ENCODE measurements around the gene PALD1. TPM values are rescaled to one million over a fixed set of nuclear protein-coding genes. Genes with fewer than 3 reads are reported as not detected.
A peak's percentile ranks its signal among the peaks of the same experiment; 100 is the strongest.

The PALD1 gene
- total RNA-seq, 2 experiments from 2014 or later = 6.6 to 6.8 TPM

DNA sequence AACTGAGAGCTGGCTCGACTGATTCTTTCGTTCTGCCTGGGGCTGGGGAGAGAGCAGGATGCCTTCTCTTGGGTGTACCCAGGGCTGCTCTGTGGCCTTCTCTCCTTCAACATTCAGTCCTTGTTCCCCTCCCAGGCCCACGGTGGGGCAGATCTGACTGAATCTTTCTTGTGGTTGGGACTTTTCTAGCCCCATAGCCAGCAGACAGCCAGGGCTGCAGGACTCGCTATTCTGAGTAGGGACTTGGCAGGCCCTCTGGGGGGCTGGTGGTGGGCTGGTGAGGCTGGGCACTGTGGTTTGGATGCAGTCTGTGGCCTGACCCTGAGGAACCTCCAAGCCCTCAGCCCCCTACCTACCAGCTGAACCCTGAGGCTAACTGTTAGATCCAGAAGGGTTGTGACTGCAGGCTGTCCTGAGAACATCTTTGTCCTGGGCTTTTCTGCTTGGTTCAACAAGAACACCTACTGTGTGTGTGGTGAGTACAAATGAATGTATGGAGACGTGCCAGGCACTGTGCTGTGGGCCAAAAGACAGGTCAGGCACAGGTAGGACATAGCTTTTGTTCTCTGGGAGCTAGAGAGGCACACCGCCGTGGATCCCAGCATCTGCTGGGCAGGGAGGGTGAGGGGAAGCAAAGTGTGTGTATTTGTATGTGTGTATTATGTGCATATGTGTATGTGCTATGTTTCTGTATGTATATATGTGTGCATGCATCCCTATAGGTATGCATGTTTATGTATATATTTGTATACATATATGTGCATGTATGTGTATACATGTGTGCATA lies 2.1 kb upstream of the PALD1 start:
- Mint-ChIP-seq H3K36me3 (ENCODE audit: low read depth) (no peaks in the 10 kb centered on the region), H3K9me3 (no peaks in the 10 kb centered on the region), H3K4me3 (no peak overlapping the region), H3K27me3 (peaks cover 18% of the 10 kb centered on the region), H3K27ac (no peak overlapping the region), H3K4me1 (ENCODE audit: low read depth) (peaks cover 45% of the 10 kb centered on the region)
- DNase-seq (peak; percentile 32), ATAC-seq (no peak)
- ChIA-PET CTCF (interaction anchor here (1.1 to 4.1 kb wide), 3 partner anchors 15 to 51 kb away, joined by 3 to 30 read pairs (median 3); no protein-coding TSS in a partner anchor), POLR2A (interaction anchor here (0.7 kb wide), 1 partner anchor 329 kb away, joined by 3 read pairs; the partner anchor contains the start of gene TYSND1)
- TF ChIP-seq, protein P1, sequence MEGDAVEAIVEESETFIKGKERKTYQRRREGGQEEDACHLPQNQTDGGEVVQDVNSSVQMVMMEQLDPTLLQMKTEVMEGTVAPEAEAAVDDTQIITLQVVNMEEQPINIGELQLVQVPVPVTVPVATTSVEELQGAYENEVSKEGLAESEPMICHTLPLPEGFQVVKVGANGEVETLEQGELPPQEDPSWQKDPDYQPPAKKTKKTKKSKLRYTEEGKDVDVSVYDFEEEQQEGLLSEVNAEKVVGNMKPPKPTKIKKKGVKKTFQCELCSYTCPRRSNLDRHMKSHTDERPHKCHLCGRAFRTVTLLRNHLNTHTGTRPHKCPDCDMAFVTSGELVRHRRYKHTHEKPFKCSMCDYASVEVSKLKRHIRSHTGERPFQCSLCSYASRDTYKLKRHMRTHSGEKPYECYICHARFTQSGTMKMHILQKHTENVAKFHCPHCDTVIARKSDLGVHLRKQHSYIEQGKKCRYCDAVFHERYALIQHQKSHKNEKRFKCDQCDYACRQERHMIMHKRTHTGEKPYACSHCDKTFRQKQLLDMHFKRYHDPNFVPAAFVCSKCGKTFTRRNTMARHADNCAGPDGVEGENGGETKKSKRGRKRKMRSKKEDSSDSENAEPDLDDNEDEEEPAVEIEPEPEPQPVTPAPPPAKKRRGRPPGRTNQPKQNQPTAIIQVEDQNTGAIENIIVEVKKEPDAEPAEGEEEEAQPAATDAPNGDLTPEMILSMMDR (IDR thresholded peaks at IDR 0.05) = no peak
- intact Hi-C loops (cut with micrococcal nuclease) = no loop called here

DNA sequence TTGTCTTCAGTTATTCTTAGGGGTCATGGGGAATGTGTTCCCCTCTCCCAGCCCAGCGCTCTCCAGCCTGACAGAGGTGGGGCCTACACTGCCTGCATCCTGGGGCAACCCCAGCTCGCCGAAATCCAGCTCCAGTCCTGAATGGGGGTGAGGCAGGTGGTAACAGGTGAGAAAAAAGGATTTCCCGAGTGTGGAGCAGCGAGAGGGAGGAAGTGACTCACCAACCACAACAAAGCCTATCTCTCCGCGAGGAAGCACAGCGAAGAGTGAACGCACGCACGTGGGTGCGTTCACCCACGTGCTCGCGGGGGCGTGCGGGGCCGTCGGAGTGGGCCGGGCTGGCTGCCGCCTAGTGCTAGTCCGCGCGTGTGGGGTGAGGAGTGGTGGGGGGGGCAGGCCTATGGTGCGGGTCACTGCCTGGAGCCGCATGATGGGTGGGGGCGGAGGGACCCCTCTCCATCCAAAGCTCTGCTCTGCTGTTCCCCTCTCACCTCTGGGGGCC lies 855 bp upstream of the PALD1 start:
- peaks cover 17% of the 10 kb centered on the region for H3K27me3 Mint-ChIP-seq
- peaks cover 48% of the 10 kb centered on the region for H3K4me1 Mint-ChIP-seq (ENCODE audit: low read depth)
- peak overlapping the region; percentile 72 for H3K4me3 Mint-ChIP-seq
- ATAC-seq (peak; percentile 54), DNase-seq (peak; percentile 88)
- POLR2A ChIA-PET = interaction anchor here (0.9 to 4.5 kb wide), 5 partner anchors 13 to 140 kb away, joined by 3 to 23 read pairs (median 4); no protein-coding TSS in a partner anchor
- H3K36me3 Mint-ChIP-seq (ENCODE audit: low read depth) = no peaks in the 10 kb centered on the region
- H3K9me3 Mint-ChIP-seq = no peaks in the 10 kb centered on the region
- CTCF ChIA-PET = interaction anchor here (0.9 to 4.1 kb wide), 4 partner anchors 16 to 38 kb away, joined by 3 to 30 read pairs (median 3); no protein-coding TSS in a partner anchor
- TF ChIP-seq, protein P1 (IDR thresholded peaks at IDR 0.05) = no peak
- H3K27ac Mint-ChIP-seq = peak overlapping the region; percentile 55
- intact Hi-C loops (cut with micrococcal nuclease) = no loop called here

DNA sequence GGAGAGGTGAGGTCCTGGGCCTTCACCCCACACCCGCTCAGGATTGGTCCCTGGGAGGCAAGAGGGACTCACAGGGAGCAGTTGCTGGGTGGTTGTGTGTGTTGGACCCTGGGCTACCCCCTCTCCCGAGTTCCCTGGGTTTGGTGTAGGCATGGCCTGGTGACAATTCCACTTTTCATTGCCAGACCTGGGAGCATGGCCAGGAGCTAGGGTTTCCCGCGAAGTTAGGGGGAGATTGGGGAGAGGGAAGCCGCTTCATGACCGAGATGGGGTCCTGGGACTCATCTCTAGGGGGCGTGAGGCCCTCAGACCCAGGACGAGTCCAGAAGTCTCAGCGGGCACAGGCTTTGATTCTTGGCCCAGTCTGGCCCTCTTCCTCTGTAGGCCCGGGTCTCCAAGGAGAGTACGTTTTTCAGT lies 606 bp downstream of the PALD1 start:
- CTCF ChIA-PET = no interaction called here
- H3K4me1 Mint-ChIP-seq (ENCODE audit: low read depth) = peaks cover 48% of the 10 kb centered on the region
- POLR2A ChIA-PET = interaction anchor here (4.5 kb wide), 1 partner anchor 16 kb away, joined by 23 read pairs; no protein-coding TSS in a partner anchor

GRCh38 chr10:70479626-70480238 lies 1.2 kb downstream of the PALD1 start:
- CTCF ChIA-PET = no interaction called here
- no peaks in the 10 kb centered on the region for H3K9me3 Mint-ChIP-seq
- H3K27ac Mint-ChIP-seq = peak overlapping the region; percentile 31
- H3K36me3 Mint-ChIP-seq (ENCODE audit: low read depth) = no peaks in the 10 kb centered on the region
- DNase-seq (peak; percentile 15), ATAC-seq (no peak)
- H3K4me1 Mint-ChIP-seq (ENCODE audit: low read depth) = peaks cover 48% of the 10 kb centered on the region
- intact Hi-C loops (cut with micrococcal nuclease) = no loop called here
- H3K27me3 Mint-ChIP-seq = peaks cover 11% of the 10 kb centered on the region
- TF ChIP-seq, protein P1 (IDR thresholded peaks at IDR 0.05) = no peak
- peak overlapping the region; percentile 67 for H3K4me3 Mint-ChIP-seq
- POLR2A ChIA-PET = interaction anchor here (1.0 to 4.5 kb wide), 4 partner anchors 9 to 42 kb away, joined by 3 to 23 read pairs (median 4); no protein-coding TSS in a partner anchor

More for the DNA sequence above, 606 bp downstream of the PALD1 start:
- no peaks in the 10 kb centered on the region for H3K36me3 Mint-ChIP-seq (ENCODE audit: low read depth)
- TF ChIP-seq, protein P1 (IDR thresholded peaks at IDR 0.05) = no peak
- H3K4me3 Mint-ChIP-seq = peak overlapping the region; percentile 67
- peaks cover 14% of the 10 kb centered on the region for H3K27me3 Mint-ChIP-seq
- peak overlapping the region; percentile 31 for H3K27ac Mint-ChIP-seq
- H3K9me3 Mint-ChIP-seq = no peaks in the 10 kb centered on the region
- DNase-seq (no peak), ATAC-seq (no peak)
- intact Hi-C loops (cut with micrococcal nuclease) = no loop called here
